ENCODE data around the gene WRAP53.

Gene WRAP53

DNA sequence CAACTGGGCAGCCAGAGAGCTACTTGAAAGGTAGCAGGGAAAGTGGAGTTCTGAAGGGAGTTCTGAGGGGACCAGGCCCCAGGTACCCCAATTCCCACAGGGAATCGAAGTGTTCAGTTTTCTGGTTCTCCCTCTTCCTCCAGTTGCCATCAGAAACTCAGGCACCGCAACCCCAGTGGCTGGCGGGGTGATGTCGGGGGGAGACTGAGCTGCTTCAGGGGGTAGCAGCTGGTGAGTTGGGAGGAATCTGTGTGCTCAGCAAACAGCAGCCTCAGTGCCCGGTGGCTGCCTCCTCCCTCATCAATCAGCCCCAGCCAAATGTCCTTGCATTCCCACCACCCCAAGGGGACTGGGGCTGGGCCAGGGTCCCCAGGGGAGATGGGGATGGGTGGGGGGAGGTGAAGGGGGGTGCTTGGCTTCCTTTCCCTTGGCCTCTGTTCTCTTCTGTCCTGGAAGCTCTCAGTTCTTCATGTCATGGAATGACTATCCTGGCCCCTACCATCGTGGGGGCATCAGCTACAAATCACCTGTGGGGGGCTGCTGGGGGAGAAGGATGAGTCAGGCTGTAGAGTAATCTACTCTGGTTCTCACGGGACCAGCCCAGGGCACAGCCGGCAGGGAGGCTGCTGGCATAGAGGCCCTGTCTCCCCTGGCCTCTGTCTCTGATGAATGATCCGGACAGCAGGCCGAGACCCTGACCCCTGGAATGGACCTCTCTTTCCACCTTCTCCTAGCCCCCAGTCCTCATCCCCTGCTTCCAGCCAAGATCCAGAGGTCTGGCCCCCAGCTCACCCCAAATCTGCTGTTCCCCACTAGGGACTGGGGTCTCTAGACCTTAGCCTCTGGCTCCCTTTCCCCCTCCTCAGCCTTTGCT lies 26.7 kb downstream of the WRAP53 start:
- Histone ChIP-seq H3K27me3 (ENCODE audit: insufficient read depth, low read length, poor library complexity) (no peaks in the 10 kb centered on the region), H3K4me3 (ENCODE audit: low read length) (no peak overlapping the region), H3K36me3 (ENCODE audit: control insufficient read depth, insufficient read depth, low read length) (no peaks in the 10 kb centered on the region), H3K23ac (ENCODE audit: low read length) (no peak overlapping the region), H3K27ac (ENCODE audit: low read depth, low read length) (no peak overlapping the region), H2BK120ac (ENCODE audit: low read depth, low read length) (no peak overlapping the region), H3K79me2 (ENCODE audit: control insufficient read depth, insufficient read depth, low read length) (no peaks in the 10 kb centered on the region), H4K8ac (ENCODE audit: low read depth, low read length) (no peak overlapping the region), H3K56ac (ENCODE audit: low read length) (no peak overlapping the region), H3K4me2 (ENCODE audit: low read length) (no peak overlapping the region), H4K5ac (ENCODE audit: low read length) (no peak overlapping the region), H2BK5ac (ENCODE audit: low read length) (no peak overlapping the region), H2AK5ac (ENCODE audit: low read length) (no peak overlapping the region), H3K9ac (ENCODE audit: low read length) (no peak overlapping the region), H3K4me1 (ENCODE audit: control insufficient read depth, low read depth, low read length) (peaks cover 7% of the 10 kb centered on the region), H3K4ac (ENCODE audit: low read depth, low read length) (no peak overlapping the region), H2BK15ac (replicated peaks; ENCODE audit: low read depth) (no peak overlapping the region), H3K79me1 (ENCODE audit: low read length) (no peaks in the 10 kb centered on the region), H3K18ac (ENCODE audit: low read length) (no peak overlapping the region)
- WGBS (ENCODE audit: extremely low coverage, insufficient coverage, low lambda C conversion rate), result no CpG with 5 or more reads among the region's 10 CpGs
- no peak for DNase-seq

DNA sequence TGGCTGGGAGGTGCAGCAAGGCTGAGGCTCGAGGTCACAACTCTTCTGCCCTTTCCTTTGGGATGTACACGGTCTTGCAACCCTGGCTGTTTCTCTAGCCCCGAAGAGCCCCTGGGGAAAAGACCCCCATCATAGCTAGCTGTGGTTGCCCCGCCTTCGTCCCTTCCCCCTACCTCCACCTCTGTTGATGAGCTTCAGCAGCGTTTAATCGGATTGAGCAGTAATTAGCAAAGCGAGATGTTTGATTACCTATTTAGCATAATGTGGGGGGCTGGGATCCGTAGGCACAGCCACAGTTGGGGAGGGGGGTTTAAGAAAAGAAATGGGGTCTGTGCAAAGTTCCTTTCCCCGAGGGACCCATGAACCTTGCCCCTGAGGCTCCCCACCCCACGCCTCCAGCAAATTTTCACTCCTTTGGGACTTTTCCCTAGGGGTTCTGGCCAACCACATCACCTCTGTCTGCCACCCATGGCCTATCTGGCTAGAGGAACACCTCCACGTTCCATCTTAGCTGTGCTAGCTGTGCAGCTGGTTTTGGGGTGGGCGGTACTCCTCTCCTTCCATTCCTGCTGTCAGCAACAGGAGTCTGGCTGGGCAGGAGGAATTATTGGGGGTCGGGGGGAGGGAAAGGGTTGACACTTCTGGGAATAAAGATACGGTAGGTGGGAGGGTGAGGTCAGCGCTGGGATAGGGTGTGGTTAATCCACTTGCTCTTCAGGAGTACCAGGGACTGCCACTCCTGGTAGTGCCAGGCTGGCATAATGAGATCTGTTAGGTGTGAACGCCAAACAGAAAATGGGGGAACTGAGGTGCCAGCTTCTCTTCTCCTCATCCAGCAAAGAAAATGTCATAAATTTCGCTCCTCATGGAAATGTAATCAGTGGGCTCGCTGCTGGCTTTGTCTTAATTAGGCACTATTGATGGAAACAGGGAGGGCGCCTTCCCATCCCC lies 27.9 kb downstream of the WRAP53 start:
- Histone ChIP-seq H2AK5ac (ENCODE audit: low read length) (no peak overlapping the region), H3K4ac (ENCODE audit: low read depth, low read length) (no peak overlapping the region), H3K27me3 (ENCODE audit: insufficient read depth, low read length, poor library complexity) (no peaks in the 10 kb centered on the region), H2BK120ac (ENCODE audit: low read depth, low read length) (no peak overlapping the region), H3K18ac (ENCODE audit: low read length) (no peak overlapping the region), H3K9ac (ENCODE audit: low read length) (peak overlapping the region; percentile 89), H2BK5ac (ENCODE audit: low read length) (no peak overlapping the region), H2BK15ac (replicated peaks; ENCODE audit: low read depth) (no peak overlapping the region), H3K4me1 (ENCODE audit: control insufficient read depth, low read depth, low read length) (peaks cover 7% of the 10 kb centered on the region), H3K27ac (ENCODE audit: low read depth, low read length) (no peak overlapping the region), H3K4me2 (ENCODE audit: low read length) (peak overlapping the region; percentile 27), H3K36me3 (ENCODE audit: control insufficient read depth, insufficient read depth, low read length) (no peaks in the 10 kb centered on the region), H3K79me1 (ENCODE audit: low read length) (no peaks in the 10 kb centered on the region), H3K56ac (ENCODE audit: low read length) (peak overlapping the region; percentile 47), H4K8ac (ENCODE audit: low read depth, low read length) (no peak overlapping the region), H3K4me3 (ENCODE audit: low read length) (no peak overlapping the region), H3K23ac (ENCODE audit: low read length) (no peak overlapping the region), H3K79me2 (ENCODE audit: control insufficient read depth, insufficient read depth, low read length) (no peaks in the 10 kb centered on the region), H4K5ac (ENCODE audit: low read length) (no peak overlapping the region)
- DNase-seq, result no peak
- no CpG with 5 or more reads among the region's 20 CpGs for WGBS (ENCODE audit: extremely low coverage, insufficient coverage, low lambda C conversion rate)

- Histone ChIP-seq H3K27ac (ENCODE audit: low read depth, low read length) (peak within 1 kb of the TSS; percentile 55), H3K9ac (ENCODE audit: low read length) (peak within 1 kb of the TSS; percentile 89), H3K4me3 (ENCODE audit: low read length) (peak within 1 kb of the TSS; percentile 53), H3K4ac (ENCODE audit: low read depth, low read length) (no peak within 1 kb of the TSS), H3K36me3 (ENCODE audit: control insufficient read depth, insufficient read depth, low read length) (no peaks in the 10 kb centered on the region), H2BK15ac (replicated peaks; ENCODE audit: low read depth) (no peak within 1 kb of the TSS), H3K4me1 (ENCODE audit: control insufficient read depth, low read depth, low read length) (peaks cover 7% of the 10 kb centered on the region), H3K79me1 (ENCODE audit: low read length) (no peaks in the 10 kb centered on the region), H3K79me2 (ENCODE audit: control insufficient read depth, insufficient read depth, low read length) (no peaks in the 10 kb centered on the region), H2BK5ac (ENCODE audit: low read length) (peak within 1 kb of the TSS; percentile 35), H3K4me2 (ENCODE audit: low read length) (peak within 1 kb of the TSS; percentile 69), H3K27me3 (ENCODE audit: insufficient read depth, low read length, poor library complexity) (no peaks in the 10 kb centered on the region), H3K23ac (ENCODE audit: low read length) (no peak within 1 kb of the TSS), H2BK120ac (ENCODE audit: low read depth, low read length) (no peak within 1 kb of the TSS), H4K5ac (ENCODE audit: low read length) (no peak within 1 kb of the TSS), H3K56ac (ENCODE audit: low read length) (peak within 1 kb of the TSS; percentile 91), H4K8ac (ENCODE audit: low read depth, low read length) (no peak within 1 kb of the TSS), H3K18ac (ENCODE audit: low read length) (peak within 1 kb of the TSS; percentile 83), H2AK5ac (ENCODE audit: low read length) (no peak within 1 kb of the TSS)
- DNase-seq, result peak; percentile 97
- WGBS (ENCODE audit: extremely low coverage, insufficient coverage, low lambda C conversion rate), result no CpG with 5 or more reads among the region's 64 CpGs
These were observed 28.9 kb downstream of the WRAP53 start, which contains the start of gene DNAH2 for GRCh38 chr17:7716901-7717755. TSS of gene DNAH2 (plus strand) at chr17:7717744. CDS start at chr17:7719735, 1,991 bp downstream.

GRCh38 chr17:7717756-7718350 lies 29.6 kb downstream of the WRAP53 start:
- H2AK5ac ChIP-seq (ENCODE audit: low read length), result no peak overlapping the region
- H3K18ac ChIP-seq (ENCODE audit: low read length), result no peak overlapping the region
- no peak overlapping the region for H2BK15ac ChIP-seq (replicated peaks; ENCODE audit: low read depth)
- H3K4ac ChIP-seq (ENCODE audit: low read depth, low read length), result no peak overlapping the region
- no peak overlapping the region for H3K27ac ChIP-seq (ENCODE audit: low read depth, low read length)
- no peaks in the 10 kb centered on the region for H3K79me2 ChIP-seq (ENCODE audit: control insufficient read depth, insufficient read depth, low read length)
- DNase-seq, result no peak
- peak overlapping the region; percentile 69 for H3K4me2 ChIP-seq (ENCODE audit: low read length)
- H3K4me1 ChIP-seq (ENCODE audit: control insufficient read depth, low read depth, low read length), result peaks cover 9% of the 10 kb centered on the region
- H3K27me3 ChIP-seq (ENCODE audit: insufficient read depth, low read length, poor library complexity), result no peaks in the 10 kb centered on the region
- no peaks in the 10 kb centered on the region for H3K36me3 ChIP-seq (ENCODE audit: control insufficient read depth, insufficient read depth, low read length)
- WGBS (ENCODE audit: extremely low coverage, insufficient coverage, low lambda C conversion rate), result no CpG with 5 or more reads among the region's 16 CpGs
- no peak overlapping the region for H2BK120ac ChIP-seq (ENCODE audit: low read depth, low read length)
- no peak overlapping the region for H4K8ac ChIP-seq (ENCODE audit: low read depth, low read length)
- no peak overlapping the region for H3K4me3 ChIP-seq (ENCODE audit: low read length)
- no peak overlapping the region for H2BK5ac ChIP-seq (ENCODE audit: low read length)
- peak overlapping the region; percentile 49 for H3K9ac ChIP-seq (ENCODE audit: low read length)
- H3K79me1 ChIP-seq (ENCODE audit: low read length), result no peaks in the 10 kb centered on the region
- H3K56ac ChIP-seq (ENCODE audit: low read length), result peak overlapping the region; percentile 63
- no peak overlapping the region for H4K5ac ChIP-seq (ENCODE audit: low read length)
- no peak overlapping the region for H3K23ac ChIP-seq (ENCODE audit: low read length)

DNA sequence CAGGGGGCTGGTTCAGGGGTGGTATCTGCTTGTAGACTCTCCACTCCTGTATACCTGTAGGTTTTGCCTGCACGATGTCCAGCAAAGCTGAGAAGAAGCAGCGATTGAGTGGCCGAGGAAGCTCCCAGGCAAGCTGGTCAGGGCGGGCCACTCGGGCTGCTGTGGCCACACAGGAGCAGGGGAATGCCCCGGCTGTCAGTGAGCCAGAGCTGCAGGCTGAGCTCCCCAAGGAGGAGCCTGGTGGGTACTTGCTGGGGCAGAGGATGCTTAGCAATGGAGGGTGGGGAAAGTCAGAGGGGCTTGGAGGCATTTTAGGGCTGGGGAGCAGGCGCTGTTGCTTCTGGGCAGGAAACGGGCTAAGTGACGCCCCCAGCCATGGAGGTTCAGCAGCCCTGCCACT lies 31.4 kb downstream of the WRAP53 start:
- no CpG with 5 or more reads among the region's 9 CpGs for WGBS (ENCODE audit: extremely low coverage, insufficient coverage, low lambda C conversion rate)
- no peak overlapping the region for H3K4me3 ChIP-seq (ENCODE audit: low read length)

More for the DNA sequence above, 31.4 kb downstream of the WRAP53 start:
- DNase-seq, result no peak
- Histone ChIP-seq H3K36me3 (ENCODE audit: control insufficient read depth, insufficient read depth, low read length) (no peaks in the 10 kb centered on the region), H3K18ac (ENCODE audit: low read length) (no peak overlapping the region), H3K27ac (ENCODE audit: low read depth, low read length) (no peak overlapping the region), H2BK15ac (replicated peaks; ENCODE audit: low read depth) (no peak overlapping the region), H3K79me2 (ENCODE audit: control insufficient read depth, insufficient read depth, low read length) (no peaks in the 10 kb centered on the region), H3K4me2 (ENCODE audit: low read length) (no peak overlapping the region), H3K23ac (ENCODE audit: low read length) (no peak overlapping the region), H3K56ac (ENCODE audit: low read length) (no peak overlapping the region), H2BK120ac (ENCODE audit: low read depth, low read length) (no peak overlapping the region), H3K27me3 (ENCODE audit: insufficient read depth, low read length, poor library complexity) (no peaks in the 10 kb centered on the region), H3K4ac (ENCODE audit: low read depth, low read length) (no peak overlapping the region), H3K9ac (ENCODE audit: low read length) (no peak overlapping the region), H4K8ac (ENCODE audit: low read depth, low read length) (no peak overlapping the region), H3K4me1 (ENCODE audit: control insufficient read depth, low read depth, low read length) (peaks cover 9% of the 10 kb centered on the region), H2AK5ac (ENCODE audit: low read length) (no peak overlapping the region), H3K79me1 (ENCODE audit: low read length) (no peaks in the 10 kb centered on the region), H4K5ac (ENCODE audit: low read length) (no peak overlapping the region), H2BK5ac (ENCODE audit: low read length) (no peak overlapping the region)
